ENCODE measurements around the gene CEPT1.

Gene CEPT1

GRCh38 chr1:111204201-111204982 lies 64.4 kb downstream of the CEPT1 start:
- DNase-seq (ENCODE audit: low read depth, low spot score) = no peak
- Histone ChIP-seq H3K9ac (ENCODE audit: insufficient read length, low read depth) (no peak overlapping the region), H3K9me3 (ENCODE audit: insufficient read depth, low read length) (no peaks in the 10 kb centered on the region), H3K36me3 (ENCODE audit: insufficient read depth, insufficient read length, low read length) (no peaks in the 10 kb centered on the region), H3K27me3 (ENCODE audit: insufficient read depth, insufficient read length) (no peaks in the 10 kb centered on the region), H3K4me3 (ENCODE audit: insufficient read length, low read depth) (no peak overlapping the region), H3K4me1 (ENCODE audit: insufficient read depth, insufficient read length) (no peaks in the 10 kb centered on the region)
- TF ChIP-seq ZNF274 (IDR thresholded peaks at IDR 0.05; ENCODE audit: low read depth, low read length) (no peak), SUZ12 (IDR thresholded peaks at IDR 0.05; ENCODE audit: extremely low read depth, insufficient read depth, insufficient read length) (no peak), YY1 (IDR thresholded peaks at IDR 0.05; ENCODE audit: insufficient read depth, insufficient read length) (no peak)

- Histone ChIP-seq H3K36me3 (ENCODE audit: insufficient read depth, insufficient read length, low read length) (no peaks in the 10 kb centered on the region), H3K4me3 (ENCODE audit: insufficient read length, low read depth) (no peak overlapping the region), H3K9me3 (ENCODE audit: insufficient read depth, low read length) (no peaks in the 10 kb centered on the region), H3K27me3 (ENCODE audit: insufficient read depth, insufficient read length) (no peaks in the 10 kb centered on the region), H3K9ac (ENCODE audit: insufficient read length, low read depth) (no peak overlapping the region), H3K4me1 (ENCODE audit: insufficient read depth, insufficient read length) (no peaks in the 10 kb centered on the region)
- no peak for TF ChIP-seq SUZ12 (IDR thresholded peaks at IDR 0.05; ENCODE audit: extremely low read depth, insufficient read depth, insufficient read length)
- no peak for TF ChIP-seq YY1 (IDR thresholded peaks at IDR 0.05; ENCODE audit: insufficient read depth, insufficient read length)
- no peak for TF ChIP-seq ZNF274 (IDR thresholded peaks at IDR 0.05; ENCODE audit: low read depth, low read length)
- DNase-seq (ENCODE audit: low read depth, low spot score) = no peak
These were observed 65.1 kb downstream of the CEPT1 start for GRCh38 chr1:111204983-111205713.

GRCh38 chr1:111205714-111206050 lies 65.7 kb downstream of the CEPT1 start:
- DNase-seq (ENCODE audit: low read depth, low spot score) = no peak
- TF ChIP-seq ZNF274 (IDR thresholded peaks at IDR 0.05; ENCODE audit: low read depth, low read length) (no peak), SUZ12 (IDR thresholded peaks at IDR 0.05; ENCODE audit: extremely low read depth, insufficient read depth, insufficient read length) (no peak), YY1 (IDR thresholded peaks at IDR 0.05; ENCODE audit: insufficient read depth, insufficient read length) (no peak)
- Histone ChIP-seq H3K9ac (ENCODE audit: insufficient read length, low read depth) (no peak overlapping the region), H3K4me1 (ENCODE audit: insufficient read depth, insufficient read length) (no peaks in the 10 kb centered on the region), H3K4me3 (ENCODE audit: insufficient read length, low read depth) (no peak overlapping the region), H3K9me3 (ENCODE audit: insufficient read depth, low read length) (no peaks in the 10 kb centered on the region), H3K36me3 (ENCODE audit: insufficient read depth, insufficient read length, low read length) (no peaks in the 10 kb centered on the region), H3K27me3 (ENCODE audit: insufficient read depth, insufficient read length) (no peaks in the 10 kb centered on the region)

- DNase-seq (ENCODE audit: low read depth, low spot score) = no peak
- no peaks in the 10 kb centered on the region for H3K27me3 ChIP-seq (ENCODE audit: insufficient read depth, insufficient read length)
- H3K4me1 ChIP-seq (ENCODE audit: insufficient read depth, insufficient read length) = no peaks in the 10 kb centered on the region
- TF ChIP-seq ZNF274 (IDR thresholded peaks at IDR 0.05; ENCODE audit: low read depth, low read length) (no peak), SUZ12 (IDR thresholded peaks at IDR 0.05; ENCODE audit: extremely low read depth, insufficient read depth, insufficient read length) (no peak), YY1 (IDR thresholded peaks at IDR 0.05; ENCODE audit: insufficient read depth, insufficient read length) (no peak)
- H3K9ac ChIP-seq (ENCODE audit: insufficient read length, low read depth) = no peak overlapping the region
- no peaks in the 10 kb centered on the region for H3K36me3 ChIP-seq (ENCODE audit: insufficient read depth, insufficient read length, low read length)
- H3K4me3 ChIP-seq (ENCODE audit: insufficient read length, low read depth) = no peak overlapping the region
- H3K9me3 ChIP-seq (ENCODE audit: insufficient read depth, low read length) = no peaks in the 10 kb centered on the region
These were observed 68.9 kb downstream of the CEPT1 start for GRCh38 chr1:111208921-111209320.

GRCh38 chr1:111209622-111210021 lies 69.6 kb downstream of the CEPT1 start:
- no peak for DNase-seq (ENCODE audit: low read depth, low spot score)
- Histone ChIP-seq H3K27me3 (ENCODE audit: insufficient read depth, insufficient read length) (no peaks in the 10 kb centered on the region), H3K9me3 (ENCODE audit: insufficient read depth, low read length) (no peaks in the 10 kb centered on the region)

GRCh38 chr1:111211921-111212320 lies 71.9 kb downstream of the CEPT1 start:
- no peak overlapping the region for H3K9ac ChIP-seq (ENCODE audit: insufficient read length, low read depth)
- no peak overlapping the region for H3K4me3 ChIP-seq (ENCODE audit: insufficient read length, low read depth)
- no peaks in the 10 kb centered on the region for H3K27me3 ChIP-seq (ENCODE audit: insufficient read depth, insufficient read length)
- TF ChIP-seq YY1 (IDR thresholded peaks at IDR 0.05; ENCODE audit: insufficient read depth, insufficient read length) (no peak), ZNF274 (IDR thresholded peaks at IDR 0.05; ENCODE audit: low read depth, low read length) (no peak), SUZ12 (IDR thresholded peaks at IDR 0.05; ENCODE audit: extremely low read depth, insufficient read depth, insufficient read length) (no peak)
- H3K4me1 ChIP-seq (ENCODE audit: insufficient read depth, insufficient read length) = no peaks in the 10 kb centered on the region
- DNase-seq (ENCODE audit: low read depth, low spot score) = no peak
- no peaks in the 10 kb centered on the region for H3K36me3 ChIP-seq (ENCODE audit: insufficient read depth, insufficient read length, low read length)
- H3K9me3 ChIP-seq (ENCODE audit: insufficient read depth, low read length) = no peaks in the 10 kb centered on the region

More at GRCh38 chr1:111209622-111210021, 69.6 kb downstream of the CEPT1 start:
- H3K4me1 ChIP-seq (ENCODE audit: insufficient read depth, insufficient read length) = no peaks in the 10 kb centered on the region
- H3K36me3 ChIP-seq (ENCODE audit: insufficient read depth, insufficient read length, low read length) = no peaks in the 10 kb centered on the region
- H3K4me3 ChIP-seq (ENCODE audit: insufficient read length, low read depth) = no peak overlapping the region
- TF ChIP-seq ZNF274 (IDR thresholded peaks at IDR 0.05; ENCODE audit: low read depth, low read length) = no peak
- TF ChIP-seq SUZ12 (IDR thresholded peaks at IDR 0.05; ENCODE audit: extremely low read depth, insufficient read depth, insufficient read length) = no peak
- no peak for TF ChIP-seq YY1 (IDR thresholded peaks at IDR 0.05; ENCODE audit: insufficient read depth, insufficient read length)
- H3K9ac ChIP-seq (ENCODE audit: insufficient read length, low read depth) = no peak overlapping the region

- no peaks in the 10 kb centered on the region for H3K36me3 ChIP-seq (ENCODE audit: insufficient read depth, insufficient read length, low read length)
- no peak overlapping the region for H3K4me3 ChIP-seq (ENCODE audit: insufficient read length, low read depth)
- no peak overlapping the region for H3K9ac ChIP-seq (ENCODE audit: insufficient read length, low read depth)
- DNase-seq (ENCODE audit: low read depth, low spot score) = no peak
- H3K27me3 ChIP-seq (ENCODE audit: insufficient read depth, insufficient read length) = no peaks in the 10 kb centered on the region
- TF ChIP-seq YY1 (IDR thresholded peaks at IDR 0.05; ENCODE audit: insufficient read depth, insufficient read length) = no peak
- TF ChIP-seq SUZ12 (IDR thresholded peaks at IDR 0.05; ENCODE audit: extremely low read depth, insufficient read depth, insufficient read length) = no peak
- H3K4me1 ChIP-seq (ENCODE audit: insufficient read depth, insufficient read length) = no peaks in the 10 kb centered on the region
- no peaks in the 10 kb centered on the region for H3K9me3 ChIP-seq (ENCODE audit: insufficient read depth, low read length)
These were observed 72.8 kb downstream of the CEPT1 start for GRCh38 chr1:111212634-111213335.

Data from NT2/D1 (cell line).